ENCODE measurements around the gene CPA3.

The CPA3 gene

GRCh38 chr3:148833223-148833622, 31.9 kb upstream of the CPA3 start:
- Histone ChIP-seq H3K36me3 (ENCODE audit: insufficient read depth, low read length) (no peaks in the 10 kb centered on the region), H2AFZ (ENCODE audit: low read length, unreplicated experiment) (no peak overlapping the region), H3K27me3 (ENCODE audit: insufficient read depth, low read length) (0 out of 2 replicates have a peak, but pooled peaks cover 4% of the 10 kb centered on the region), H3K4me3 (ENCODE audit: low read depth, low read length) (no peak overlapping the region), H3K27ac (ENCODE audit: low read depth, low read length) (no peak overlapping the region), H3K4me1 (ENCODE audit: control insufficient read depth, insufficient read depth, low read length, unreplicated experiment) (no peaks in the 10 kb centered on the region), H3K79me2 (ENCODE audit: control insufficient read depth, insufficient read depth, low read length, unreplicated experiment) (no peaks in the 10 kb centered on the region)

GRCh38 chr3:148839805-148840204, 25.3 kb upstream of the CPA3 start:
- Histone ChIP-seq H3K27me3 (ENCODE audit: insufficient read depth, low read length) (0 out of 2 replicates have a peak, but pooled peaks cover 4% of the 10 kb centered on the region), H3K27ac (ENCODE audit: low read depth, low read length) (no peak overlapping the region), H3K36me3 (ENCODE audit: insufficient read depth, low read length) (no peaks in the 10 kb centered on the region), H3K79me2 (ENCODE audit: control insufficient read depth, insufficient read depth, low read length, unreplicated experiment) (no peaks in the 10 kb centered on the region), H2AFZ (ENCODE audit: low read length, unreplicated experiment) (no peak overlapping the region), H3K4me3 (ENCODE audit: low read depth, low read length) (no peak overlapping the region), H3K4me1 (ENCODE audit: control insufficient read depth, insufficient read depth, low read length, unreplicated experiment) (no peaks in the 10 kb centered on the region)

GRCh38 chr3:148840451-148840850, 24.6 kb upstream of the CPA3 start:
- Histone ChIP-seq H3K36me3 (ENCODE audit: insufficient read depth, low read length) (no peaks in the 10 kb centered on the region), H2AFZ (ENCODE audit: low read length, unreplicated experiment) (no peak overlapping the region), H3K4me1 (ENCODE audit: control insufficient read depth, insufficient read depth, low read length, unreplicated experiment) (no peaks in the 10 kb centered on the region), H3K27me3 (ENCODE audit: insufficient read depth, low read length) (no peaks in the 10 kb centered on the region), H3K79me2 (ENCODE audit: control insufficient read depth, insufficient read depth, low read length, unreplicated experiment) (no peaks in the 10 kb centered on the region), H3K27ac (ENCODE audit: low read depth, low read length) (no peak overlapping the region), H3K4me3 (ENCODE audit: low read depth, low read length) (no peak overlapping the region)

GRCh38 chr3:148845756-148846395, 19.2 kb upstream of the CPA3 start:
- no peak overlapping the region for H3K27ac ChIP-seq (ENCODE audit: low read depth, low read length)
- H2AFZ ChIP-seq (ENCODE audit: low read length, unreplicated experiment) = no peak overlapping the region
- no peaks in the 10 kb centered on the region for H3K27me3 ChIP-seq (ENCODE audit: insufficient read depth, low read length)
- no peaks in the 10 kb centered on the region for H3K36me3 ChIP-seq (ENCODE audit: insufficient read depth, low read length)
- no peak overlapping the region for H3K4me3 ChIP-seq (ENCODE audit: low read depth, low read length)
- no peaks in the 10 kb centered on the region for H3K4me1 ChIP-seq (ENCODE audit: control insufficient read depth, insufficient read depth, low read length, unreplicated experiment)
- H3K79me2 ChIP-seq (ENCODE audit: control insufficient read depth, insufficient read depth, low read length, unreplicated experiment) = no peaks in the 10 kb centered on the region

- no peaks in the 10 kb centered on the region for H3K36me3 ChIP-seq (ENCODE audit: insufficient read depth, low read length)
- no peaks in the 10 kb centered on the region for H3K27me3 ChIP-seq (ENCODE audit: insufficient read depth, low read length)
- no peaks in the 10 kb centered on the region for H3K4me1 ChIP-seq (ENCODE audit: control insufficient read depth, insufficient read depth, low read length, unreplicated experiment)
- no peak overlapping the region for H2AFZ ChIP-seq (ENCODE audit: low read length, unreplicated experiment)
- H3K79me2 ChIP-seq (ENCODE audit: control insufficient read depth, insufficient read depth, low read length, unreplicated experiment) = no peaks in the 10 kb centered on the region
- no peak overlapping the region for H3K4me3 ChIP-seq (ENCODE audit: low read depth, low read length)
- H3K27ac ChIP-seq (ENCODE audit: low read depth, low read length) = no peak overlapping the region
Observed at GRCh38 chr3:148847351-148847750, 17.7 kb upstream of the CPA3 start.

GRCh38 chr3:148848410-148848809, 16.7 kb upstream of the CPA3 start:
- Histone ChIP-seq H3K4me3 (ENCODE audit: low read depth, low read length) (no peak overlapping the region), H3K27ac (ENCODE audit: low read depth, low read length) (no peak overlapping the region), H3K79me2 (ENCODE audit: control insufficient read depth, insufficient read depth, low read length, unreplicated experiment) (no peaks in the 10 kb centered on the region), H3K4me1 (ENCODE audit: control insufficient read depth, insufficient read depth, low read length, unreplicated experiment) (peaks cover 4% of the 10 kb centered on the region), H3K27me3 (ENCODE audit: insufficient read depth, low read length) (no peaks in the 10 kb centered on the region), H2AFZ (ENCODE audit: low read length, unreplicated experiment) (no peak overlapping the region), H3K36me3 (ENCODE audit: insufficient read depth, low read length) (no peaks in the 10 kb centered on the region)

GRCh38 chr3:148852271-148852992, 12.7 kb upstream of the CPA3 start:
- H3K27me3 ChIP-seq (ENCODE audit: insufficient read depth, low read length) = no peaks in the 10 kb centered on the region
- H3K4me1 ChIP-seq (ENCODE audit: control insufficient read depth, insufficient read depth, low read length, unreplicated experiment) = peaks cover 4% of the 10 kb centered on the region
- no peaks in the 10 kb centered on the region for H3K79me2 ChIP-seq (ENCODE audit: control insufficient read depth, insufficient read depth, low read length, unreplicated experiment)
- no peak overlapping the region for H3K27ac ChIP-seq (ENCODE audit: low read depth, low read length)
- H3K36me3 ChIP-seq (ENCODE audit: insufficient read depth, low read length) = no peaks in the 10 kb centered on the region
- H3K4me3 ChIP-seq (ENCODE audit: low read depth, low read length) = no peak overlapping the region
- no peak overlapping the region for H2AFZ ChIP-seq (ENCODE audit: low read length, unreplicated experiment)

GRCh38 chr3:148853076-148853475, 12.0 kb upstream of the CPA3 start:
- H3K79me2 ChIP-seq (ENCODE audit: control insufficient read depth, insufficient read depth, low read length, unreplicated experiment) = no peaks in the 10 kb centered on the region
- peak overlapping the region; percentile 24 for H2AFZ ChIP-seq (ENCODE audit: low read length, unreplicated experiment)
- no peaks in the 10 kb centered on the region for H3K27me3 ChIP-seq (ENCODE audit: insufficient read depth, low read length)
- no peak overlapping the region for H3K4me3 ChIP-seq (ENCODE audit: low read depth, low read length)
- no peak overlapping the region for H3K27ac ChIP-seq (ENCODE audit: low read depth, low read length)
- H3K4me1 ChIP-seq (ENCODE audit: control insufficient read depth, insufficient read depth, low read length, unreplicated experiment) = peaks cover 4% of the 10 kb centered on the region
- H3K36me3 ChIP-seq (ENCODE audit: insufficient read depth, low read length) = no peaks in the 10 kb centered on the region

GRCh38 chr3:148854061-148854460, 11.0 kb upstream of the CPA3 start:
- H3K4me3 ChIP-seq (ENCODE audit: low read depth, low read length) = no peak overlapping the region
- no peaks in the 10 kb centered on the region for H3K79me2 ChIP-seq (ENCODE audit: control insufficient read depth, insufficient read depth, low read length, unreplicated experiment)
- no peaks in the 10 kb centered on the region for H3K36me3 ChIP-seq (ENCODE audit: insufficient read depth, low read length)
- H3K27ac ChIP-seq (ENCODE audit: low read depth, low read length) = no peak overlapping the region
- H2AFZ ChIP-seq (ENCODE audit: low read length, unreplicated experiment) = no peak overlapping the region
- H3K4me1 ChIP-seq (ENCODE audit: control insufficient read depth, insufficient read depth, low read length, unreplicated experiment) = peaks cover 4% of the 10 kb centered on the region
- H3K27me3 ChIP-seq (ENCODE audit: insufficient read depth, low read length) = no peaks in the 10 kb centered on the region

- Histone ChIP-seq H3K4me1 (ENCODE audit: control insufficient read depth, insufficient read depth, low read length, unreplicated experiment) (peaks cover 4% of the 10 kb centered on the region), H3K4me3 (ENCODE audit: low read depth, low read length) (no peak overlapping the region), H3K36me3 (ENCODE audit: insufficient read depth, low read length) (no peaks in the 10 kb centered on the region), H3K27ac (ENCODE audit: low read depth, low read length) (no peak overlapping the region), H2AFZ (ENCODE audit: low read length, unreplicated experiment) (no peak overlapping the region), H3K79me2 (ENCODE audit: control insufficient read depth, insufficient read depth, low read length, unreplicated experiment) (no peaks in the 10 kb centered on the region), H3K27me3 (ENCODE audit: insufficient read depth, low read length) (no peaks in the 10 kb centered on the region)
Observed at GRCh38 chr3:148856384-148856783, 8.7 kb upstream of the CPA3 start.

GRCh38 chr3:148857316-148857715, 7.8 kb upstream of the CPA3 start:
- H3K36me3 ChIP-seq (ENCODE audit: insufficient read depth, low read length) = no peaks in the 10 kb centered on the region
- no peak overlapping the region for H2AFZ ChIP-seq (ENCODE audit: low read length, unreplicated experiment)
- no peak overlapping the region for H3K4me3 ChIP-seq (ENCODE audit: low read depth, low read length)
- no peaks in the 10 kb centered on the region for H3K79me2 ChIP-seq (ENCODE audit: control insufficient read depth, insufficient read depth, low read length, unreplicated experiment)
- no peak overlapping the region for H3K27ac ChIP-seq (ENCODE audit: low read depth, low read length)
- H3K4me1 ChIP-seq (ENCODE audit: control insufficient read depth, insufficient read depth, low read length, unreplicated experiment) = peaks cover 4% of the 10 kb centered on the region
- no peaks in the 10 kb centered on the region for H3K27me3 ChIP-seq (ENCODE audit: insufficient read depth, low read length)

Measured in ACC112 (cell line).